Occipital lobe (tissue), 2 donors: ENCODE data around the gene MAP6. TPM values are rescaled to one million over a fixed set of nuclear protein-coding genes. Genes with fewer than 3 reads are reported as not detected.

ENCODE experiments used
- DNase-seq: peaks from one replicate; lab custom pipeline; 2025; lab: John Stamatoyannopoulos, UW
- total RNA-seq: library from RNA; depleted of rRNA; stranded (reverse); fragments of >200 nt; gene quantifications from one replicate; pipeline ENCODE4 v1.2.3, GENCODE V29; 2014

The MAP6 gene
- total RNA-seq, 1 donor from 2014 or later: 83.6 TPM

DNA sequence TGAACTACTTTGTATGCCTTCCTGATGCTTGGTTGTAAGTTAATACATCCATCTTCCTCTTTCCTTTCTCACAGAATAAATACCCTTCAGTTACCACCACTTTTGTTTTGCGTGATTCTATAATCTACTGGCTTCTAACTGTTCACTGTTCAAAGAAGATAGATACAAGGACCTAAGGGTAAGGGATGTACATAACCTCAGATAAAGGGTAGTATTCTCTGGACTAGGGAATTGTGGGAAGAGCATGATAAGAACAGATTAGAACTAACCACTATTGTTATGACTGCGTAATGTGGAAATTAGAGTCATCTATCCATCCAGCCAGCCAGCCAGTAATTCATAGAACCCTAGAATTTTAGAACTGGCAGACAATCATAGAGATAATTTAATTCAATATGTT, 36.4 kb downstream of the MAP6 start:
- DNase-seq: no peak

DNA sequence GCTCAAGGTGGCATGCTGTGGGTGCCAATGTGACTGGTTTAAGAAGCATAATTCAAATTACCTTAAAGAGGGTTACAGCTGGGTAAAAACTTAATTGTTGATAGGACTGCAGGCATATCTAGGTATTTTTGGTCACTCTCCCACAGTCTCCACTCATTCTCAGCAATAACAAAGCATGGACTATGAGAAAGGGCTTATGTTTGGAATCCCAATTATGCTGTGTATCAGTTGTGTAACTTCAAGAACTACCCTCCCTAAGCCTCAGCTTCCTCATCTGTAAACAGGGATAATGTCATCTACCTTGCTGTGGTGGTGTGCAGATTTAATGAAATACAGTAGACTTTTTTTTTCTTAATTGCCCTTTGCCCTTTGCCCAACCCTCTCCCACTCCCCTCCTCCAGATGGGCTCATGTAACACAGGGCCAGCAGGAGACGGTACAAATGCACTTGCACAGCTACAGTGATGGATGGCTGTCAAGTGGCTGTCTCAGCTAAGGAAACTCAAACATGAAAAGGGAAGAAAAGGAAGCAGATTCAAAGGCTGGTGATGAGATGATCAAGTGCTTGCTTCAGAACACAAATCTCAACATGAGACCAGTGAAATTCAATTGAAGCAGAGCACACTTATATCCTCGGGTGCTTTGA, 37.6 kb downstream of the MAP6 start:
- no peak for DNase-seq

GRCh38 chr11:75627906-75628668, 40.8 kb downstream of the MAP6 start:
- no peak for DNase-seq

- no peak for DNase-seq
These were observed 41.8 kb downstream of the MAP6 start for GRCh38 chr11:75626889-75627529.

- DNase-seq: no peak
These were observed 42.6 kb downstream of the MAP6 start for GRCh38 chr11:75625991-75626888.

DNA sequence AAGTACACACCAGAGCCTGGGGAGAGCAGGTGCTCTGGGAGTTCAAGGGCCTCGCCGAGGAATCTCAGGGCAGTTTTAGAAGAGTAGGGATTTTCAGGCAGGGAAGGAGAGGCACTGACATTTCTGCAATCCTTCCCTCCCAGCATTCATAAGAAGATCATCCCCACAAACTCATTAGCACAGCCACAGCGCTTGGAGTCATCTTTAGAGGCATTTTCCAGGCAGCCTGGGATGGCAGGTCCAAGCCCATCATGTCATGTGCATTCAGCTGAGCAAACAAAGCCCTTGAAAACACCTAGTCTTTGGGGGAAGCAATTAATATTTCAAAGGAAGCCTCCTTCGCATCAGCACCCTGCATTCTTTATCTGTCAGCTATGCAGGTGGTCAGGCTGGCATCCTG, 43.8 kb downstream of the MAP6 start:
- no peak for DNase-seq

DNA sequence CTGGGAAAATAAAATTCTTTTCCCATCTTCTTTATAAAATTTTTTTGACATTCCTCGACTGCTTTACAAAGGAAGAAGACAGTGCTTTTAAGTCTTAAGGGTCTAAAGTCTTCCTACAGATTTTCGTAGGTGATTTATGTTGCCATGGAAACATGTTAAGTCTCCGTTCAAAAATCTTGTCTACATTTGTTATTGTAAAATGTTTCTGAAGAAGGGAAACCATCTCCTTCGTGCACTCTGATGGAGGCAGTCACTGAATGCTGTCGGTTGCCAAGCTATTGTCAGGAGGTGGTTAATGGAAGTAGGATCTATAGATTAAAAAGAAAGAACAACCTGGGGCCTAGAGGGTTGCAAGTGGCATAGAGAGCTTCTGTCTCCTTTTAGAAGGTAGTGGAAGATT, 52.6 kb downstream of the MAP6 start:
- DNase-seq: no peak

GRCh38 chr11:75615751-75616150, 53.1 kb downstream of the MAP6 start:
- no peak for DNase-seq

- DNase-seq: no peak
These were observed 57.0 kb downstream of the MAP6 start for GRCh38 chr11:75611823-75612222.

DNA sequence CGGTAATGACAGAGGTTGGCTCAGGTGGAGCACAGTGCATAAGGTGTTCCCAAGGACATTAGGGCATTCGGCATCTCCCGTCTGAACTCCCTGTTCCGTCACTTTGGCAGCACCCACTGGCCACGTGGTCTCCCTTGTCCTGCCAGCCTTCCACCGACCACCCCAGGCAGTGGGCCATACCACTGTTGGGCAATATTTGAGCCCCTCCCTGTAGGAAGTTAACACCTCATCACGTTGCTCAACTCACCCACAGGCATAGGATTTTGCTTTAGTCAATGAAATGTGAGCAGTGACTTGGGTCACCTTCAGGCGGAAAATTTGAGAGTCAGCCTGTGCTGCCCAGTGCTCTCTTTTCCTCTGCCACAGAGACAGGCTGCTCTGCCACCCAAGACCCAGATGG, 62.7 kb downstream of the MAP6 start:
- DNase-seq: no peak

DNA sequence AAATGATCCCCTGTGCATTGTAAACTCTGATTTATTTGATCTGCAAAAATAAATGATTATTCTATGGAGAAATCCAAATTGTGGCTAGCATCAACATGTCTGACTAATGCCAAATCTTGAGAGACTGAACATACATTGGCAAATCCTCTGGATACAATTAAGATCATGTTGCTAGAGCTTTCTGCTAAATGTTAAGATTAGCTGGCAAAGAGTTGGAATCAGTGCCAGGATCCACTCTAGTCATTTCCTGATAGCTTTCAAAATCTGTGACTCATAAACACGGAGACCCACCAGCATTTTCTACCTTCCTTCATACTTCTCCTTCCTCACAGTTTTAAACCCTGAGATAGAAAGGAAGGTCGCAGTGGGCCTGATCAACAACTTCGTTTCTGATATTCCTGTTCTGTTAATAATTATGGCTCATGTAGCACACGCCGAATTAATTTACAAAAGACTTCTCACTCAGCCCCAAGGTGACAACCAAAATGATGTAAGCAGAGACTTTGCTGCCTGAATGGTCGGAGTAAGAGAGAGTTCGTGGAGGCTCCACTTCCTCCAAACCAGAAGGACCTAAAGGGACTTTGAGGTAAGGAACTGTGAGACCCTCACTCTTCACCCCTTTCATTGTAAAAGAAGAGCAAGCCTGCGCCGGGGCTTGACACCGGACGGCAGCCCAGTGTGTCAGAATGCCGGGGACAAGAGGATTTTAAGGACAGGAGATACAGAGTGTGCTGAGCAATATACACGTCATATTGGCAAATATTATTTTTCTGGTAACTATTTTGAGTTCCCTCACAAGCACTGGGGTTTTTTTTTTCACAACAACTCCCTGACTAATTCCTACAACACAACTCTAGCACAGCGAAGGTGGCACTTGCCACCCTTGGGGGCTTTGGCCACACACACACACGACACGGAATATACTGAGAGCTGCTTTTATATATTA, 64.8 kb downstream of the MAP6 start:
- DNase-seq: no peak

DNA sequence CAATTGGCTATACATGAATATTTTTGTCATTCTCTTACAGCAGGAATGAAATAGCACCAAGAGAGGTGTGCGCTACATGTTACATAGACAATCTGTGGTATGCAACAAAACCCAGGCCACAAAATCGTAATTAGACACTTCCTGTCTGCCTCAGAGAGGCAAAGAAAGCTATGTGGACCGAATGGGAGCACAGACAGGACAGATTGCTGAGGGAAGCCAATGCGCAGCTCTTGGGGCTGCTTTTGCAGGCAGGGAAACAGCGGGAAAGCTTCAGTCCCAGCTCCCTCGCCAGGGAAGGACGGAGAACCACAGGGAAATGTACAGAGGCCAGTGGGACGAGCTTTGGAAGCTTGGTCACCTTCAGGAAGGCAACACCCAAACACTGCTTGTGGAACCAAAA, 65.9 kb downstream of the MAP6 start:
- no peak for DNase-seq

DNA sequence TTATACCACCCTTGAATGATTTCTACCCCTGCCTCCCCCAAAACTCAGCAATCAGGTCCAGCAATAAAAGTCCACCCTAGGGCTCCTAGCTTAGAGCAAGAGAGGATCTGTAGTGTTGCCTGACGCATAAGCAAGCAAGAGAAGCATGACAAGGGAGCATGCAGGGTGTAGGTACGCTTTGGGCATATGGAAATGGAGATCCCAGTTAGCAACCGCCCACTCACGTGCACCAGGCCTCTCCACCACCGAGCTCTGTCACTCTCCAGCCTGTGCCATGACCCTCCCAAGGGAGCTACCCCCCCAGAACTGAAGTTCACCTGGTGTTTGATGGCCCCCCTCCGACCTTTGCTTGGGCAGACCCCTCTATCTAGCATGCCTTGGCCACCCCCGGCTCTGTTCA, 67.3 kb downstream of the MAP6 start:
- DNase-seq: no peak

DNA sequence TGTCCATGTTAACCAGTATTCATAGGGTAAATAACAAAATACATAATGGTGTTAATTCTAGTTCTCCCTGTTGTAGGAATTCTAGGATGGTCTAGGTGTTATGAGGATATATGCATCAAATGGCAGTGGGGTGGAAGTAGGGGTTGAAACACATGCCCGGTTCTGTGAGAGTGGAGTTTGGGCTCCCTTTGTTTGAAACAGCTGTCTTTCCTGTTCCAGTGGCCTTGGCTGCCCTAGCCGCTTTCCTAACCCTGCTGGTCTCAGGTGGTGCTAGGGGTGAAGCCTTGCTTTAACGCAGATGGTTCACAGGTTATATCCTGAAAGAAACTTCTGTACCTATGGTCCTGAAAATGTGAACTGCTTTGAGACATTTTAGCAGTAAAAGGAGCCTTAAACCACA, 68.5 kb downstream of the MAP6 start:
- no peak for DNase-seq

DNA sequence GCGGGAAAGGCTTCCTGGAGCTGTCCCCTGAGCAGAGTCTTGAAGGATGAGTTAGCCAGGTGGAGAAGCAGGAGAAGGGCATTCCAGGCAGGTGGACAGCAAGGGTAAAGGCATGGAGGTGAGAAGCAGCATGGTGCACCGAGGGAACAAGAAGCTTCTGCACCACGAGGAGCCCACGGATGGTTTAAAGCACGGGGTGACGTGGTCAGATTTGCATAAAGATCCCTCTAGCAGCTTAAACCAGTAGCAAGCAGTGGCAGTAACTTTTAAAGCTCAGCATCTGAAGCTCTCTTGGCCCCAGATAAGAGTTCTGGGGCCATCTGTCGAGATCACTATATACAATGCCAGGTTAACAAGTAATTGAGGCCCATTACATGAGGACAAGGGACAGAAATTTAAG, 69.9 kb downstream of the MAP6 start:
- DNase-seq: no peak

GRCh38 chr11:75598264-75598663, 70.6 kb downstream of the MAP6 start:
- DNase-seq: no peak

GRCh38 chr11:75597636-75598035, 71.2 kb downstream of the MAP6 start:
- DNase-seq: no peak

DNA sequence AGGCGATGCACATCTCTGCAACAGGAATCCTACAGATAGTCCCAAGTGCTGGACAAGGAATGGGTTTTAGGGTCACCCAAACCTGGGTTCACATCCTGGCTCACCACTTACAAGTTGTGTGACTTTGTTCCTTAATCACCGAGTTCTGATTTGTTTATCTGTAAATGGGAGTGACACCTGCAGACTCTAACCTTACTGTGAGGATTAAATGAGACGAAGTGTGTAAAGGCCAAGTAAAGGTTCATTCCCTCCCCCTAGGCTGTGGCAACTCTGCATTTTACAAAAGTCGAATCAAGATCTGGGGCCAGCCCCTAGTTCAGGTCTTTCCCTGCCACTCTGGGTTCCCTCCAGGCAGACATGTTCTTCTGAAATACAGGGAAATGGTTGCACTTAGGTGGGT, 71.9 kb downstream of the MAP6 start:
- no peak for DNase-seq

- no peak for DNase-seq
These were observed 73.4 kb downstream of the MAP6 start for GRCh38 chr11:75595429-75595828.

GRCh38 chr11:75594211-75594610, 74.6 kb downstream of the MAP6 start:
- no peak for DNase-seq
